Activated CD8-positive, alpha-beta T cell treated with anti-CD3 and anti-CD28 coated beads for 36 hours (primary cell): ENCODE data around the gene CTNNA2. TPM values are rescaled to one million over a fixed set of nuclear protein-coding genes. Genes with fewer than 3 reads are reported as not detected.

Experiments used
- ATAC-seq: fragments of 200-7000 bp; cut with Tn5 transposase; one replicate; pipeline ENCODE4 v1.10.0; 2021; ENCODE audit warnings: mild to moderate bottlenecking, moderate library complexity
- CTCF ChIA-PET: fragments of 350-600 bp; sonication (Branson Sonifier 250); formaldehyde crosslinking; loops from one replicate; lab custom pipeline; 2021; ENCODE audit warnings: antibody characterized with exemption; lab: Charles Lee
- POLR2A ChIA-PET: fragments of 350-600 bp; sonication (Branson Sonifier 250); formaldehyde crosslinking; loops from one replicate; lab custom pipeline; 2021; ENCODE audit warnings: antibody characterized with exemption; lab: Charles Lee
- DNase-seq: peaks from one replicate; pipeline ENCODE4 v3.0.0-alpha.2; 2020
- H3K27ac Mint-ChIP-seq: one replicate; pipeline ENCODE4 v1.8.0; 2021; ENCODE audit warnings: mild to moderate bottlenecking, mixed read lengths
- H3K27me3 Mint-ChIP-seq: one replicate; pipeline ENCODE4 v1.8.0; 2021; ENCODE audit warnings: mixed read lengths
- H3K36me3 Mint-ChIP-seq: one replicate; pipeline ENCODE4 v1.8.0; 2021; ENCODE audit warnings: low read depth, mixed read lengths
- H3K4me1 Mint-ChIP-seq: one replicate; pipeline ENCODE4 v1.8.0; 2021; ENCODE audit warnings: low read depth, mixed read lengths
- H3K4me3 Mint-ChIP-seq: one replicate; pipeline ENCODE4 v1.8.0; 2021; ENCODE audit warnings: mild to moderate bottlenecking, moderate library complexity, mixed read lengths
- H3K9me3 Mint-ChIP-seq: one replicate; pipeline ENCODE4 v1.8.0; 2021; ENCODE audit warnings: mixed read lengths
- CTCF ChIP-seq: fragments of 200-600 bp; IDR thresholded peaks from one replicate; pipeline ENCODE4 v1.8.0; 2022; ENCODE audit warnings: antibody characterized with exemption, mild to moderate bottlenecking
- intact Hi-C: fragments of 100-400 bp; cut with micrococcal nuclease; formaldehyde crosslinking; loops from one replicate; pipeline ENCODE4 v1.10.0; 2022
- total RNA-seq, 2 experiments: library from RNA; stranded (reverse); gene quantifications; one replicate each; pipeline ENCODE4 v1.2.3, GENCODE V29; 2021

CTNNA2 gene
- total RNA-seq, 2 experiments from 2014 or later: not detected

- ATAC-seq (no peak), DNase-seq (no peak)
- Mint-ChIP-seq H3K4me3 (no peak overlapping the region), H3K27me3 (no peaks in the 10 kb centered on the region), H3K4me1 (no peaks in the 10 kb centered on the region), H3K9me3 (no peaks in the 10 kb centered on the region), H3K36me3 (no peaks in the 10 kb centered on the region), H3K27ac (no peak overlapping the region)
- intact Hi-C loops: no loop called here
- ChIA-PET POLR2A (interaction anchor here (0.6 kb wide), 1 partner anchor 470 kb away, joined by 3 read pairs; no protein-coding TSS in a partner anchor), CTCF (no interaction called here)
- TF ChIP-seq CTCF: no peak
Measured at GRCh38 chr2:80117401-80117800, 604.5 kb downstream of the CTNNA2 start.

- Mint-ChIP-seq H3K36me3 (no peaks in the 10 kb centered on the region), H3K4me3 (no peak overlapping the region), H3K9me3 (no peaks in the 10 kb centered on the region), H3K27ac (no peak overlapping the region), H3K27me3 (no peaks in the 10 kb centered on the region), H3K4me1 (no peaks in the 10 kb centered on the region)
- intact Hi-C loops: no loop called here
- CTCF ChIA-PET: no interaction called here
- no peak for TF ChIP-seq CTCF
- no peak for DNase-seq
- POLR2A ChIA-PET: no interaction called here
- ATAC-seq: no peak
Measured at GRCh38 chr2:80120866-80121265, 608.0 kb downstream of the CTNNA2 start.

- no peaks in the 10 kb centered on the region for H3K27me3 Mint-ChIP-seq
- ChIA-PET POLR2A (no interaction called here), CTCF (interaction anchor here (0.7 kb wide), 1 partner anchor 31 kb away, joined by 3 read pairs; no protein-coding TSS in a partner anchor)
- ATAC-seq (no peak), DNase-seq (no peak)
- H3K4me3 Mint-ChIP-seq: no peak overlapping the region
- no peak for TF ChIP-seq CTCF
- H3K27ac Mint-ChIP-seq: no peak overlapping the region
- H3K36me3 Mint-ChIP-seq: no peaks in the 10 kb centered on the region
- intact Hi-C loops: no loop called here
- H3K9me3 Mint-ChIP-seq: no peaks in the 10 kb centered on the region
- no peaks in the 10 kb centered on the region for H3K4me1 Mint-ChIP-seq
Measured at GRCh38 chr2:80122675-80123074, 609.8 kb downstream of the CTNNA2 start.

GRCh38 chr2:80126596-80127189 is 613.8 kb downstream of the CTNNA2 start:
- no peaks in the 10 kb centered on the region for H3K27me3 Mint-ChIP-seq
- intact Hi-C loops: no loop called here
- no peak for DNase-seq
- H3K4me3 Mint-ChIP-seq: no peak overlapping the region
- no peak overlapping the region for H3K27ac Mint-ChIP-seq
- no peaks in the 10 kb centered on the region for H3K9me3 Mint-ChIP-seq
- no peaks in the 10 kb centered on the region for H3K4me1 Mint-ChIP-seq
- no peak for TF ChIP-seq CTCF
- H3K36me3 Mint-ChIP-seq: no peaks in the 10 kb centered on the region
- CTCF ChIA-PET: no interaction called here
- no peak for ATAC-seq
- POLR2A ChIA-PET: no interaction called here

GRCh38 chr2:80128080-80128479 is 615.2 kb downstream of the CTNNA2 start:
- Mint-ChIP-seq H3K27me3 (no peaks in the 10 kb centered on the region), H3K9me3 (peaks cover 3% of the 10 kb centered on the region), H3K4me3 (no peak overlapping the region), H3K27ac (no peak overlapping the region), H3K4me1 (no peaks in the 10 kb centered on the region), H3K36me3 (no peaks in the 10 kb centered on the region)
- DNase-seq: no peak
- TF ChIP-seq CTCF: no peak
- intact Hi-C loops: no loop called here
- POLR2A ChIA-PET: no interaction called here
- no peak for ATAC-seq
- CTCF ChIA-PET: no interaction called here
